HEK293 (cell line): ENCODE results near the gene JOSD1.

Experiments used
- CTCF ChIP-seq: fragments of 450-650 bp; formaldehyde crosslinking; IDR thresholded peaks from 2 replicates; pipeline ENCODE4 v1.5.1; 2016; ENCODE audit warnings: missing biosample characterization, missing genetic modification characterization
- ZNF274 ChIP-seq, 2 experiments: fragments of 200-500 bp in 1 of 2; fragments of 450-650 bp in 1 of 2; sonication (Bioruptor generic) in 1 of 2; formaldehyde crosslinking in 1 of 2; IDR thresholded peaks; 2 replicates each; pipeline versions ENCODE4 v1.5.1 to v1.6.1; 2014 to 2016; ENCODE audit warnings: borderline replicate concordance in 1 of 2, inconsistent platforms in 1 of 2, low read length in 1 of 2, missing biosample characterization in 1 of 2, missing genetic modification characterization in 1 of 2
- TF ChIP-seq, protein P1 (sequence below): fragments of 450-650 bp; formaldehyde crosslinking; IDR thresholded peaks from 2 replicates; pipeline ENCODE4 v1.5.1; 2016; ENCODE audit warnings: missing biosample characterization, missing genetic modification characterization, borderline replicate concordance

- TF ChIP-seq CTCF (no peak), ZNF274 (IDR thresholded peaks at IDR 0.05; ENCODE audit: low read length) (no peak), ZNF274 (tag by site-specific recombination; IDR thresholded peaks at IDR 0.05; ENCODE audit: borderline replicate concordance) (no peak)
- TF ChIP-seq, protein P1, sequence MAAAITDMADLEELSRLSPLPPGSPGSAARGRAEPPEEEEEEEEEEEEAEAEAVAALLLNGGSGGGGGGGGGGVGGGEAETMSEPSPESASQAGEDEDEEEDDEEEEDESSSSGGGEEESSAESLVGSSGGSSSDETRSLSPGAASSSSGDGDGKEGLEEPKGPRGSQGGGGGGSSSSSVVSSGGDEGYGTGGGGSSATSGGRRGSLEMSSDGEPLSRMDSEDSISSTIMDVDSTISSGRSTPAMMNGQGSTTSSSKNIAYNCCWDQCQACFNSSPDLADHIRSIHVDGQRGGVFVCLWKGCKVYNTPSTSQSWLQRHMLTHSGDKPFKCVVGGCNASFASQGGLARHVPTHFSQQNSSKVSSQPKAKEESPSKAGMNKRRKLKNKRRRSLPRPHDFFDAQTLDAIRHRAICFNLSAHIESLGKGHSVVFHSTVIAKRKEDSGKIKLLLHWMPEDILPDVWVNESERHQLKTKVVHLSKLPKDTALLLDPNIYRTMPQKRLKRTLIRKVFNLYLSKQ (tag by site-specific recombination): no peak
Measured at GRCh38 chr22:38696606-38697424, 3.9 kb downstream of the JOSD1 start.
